ENCODE data around the gene PKIG.

DNA sequence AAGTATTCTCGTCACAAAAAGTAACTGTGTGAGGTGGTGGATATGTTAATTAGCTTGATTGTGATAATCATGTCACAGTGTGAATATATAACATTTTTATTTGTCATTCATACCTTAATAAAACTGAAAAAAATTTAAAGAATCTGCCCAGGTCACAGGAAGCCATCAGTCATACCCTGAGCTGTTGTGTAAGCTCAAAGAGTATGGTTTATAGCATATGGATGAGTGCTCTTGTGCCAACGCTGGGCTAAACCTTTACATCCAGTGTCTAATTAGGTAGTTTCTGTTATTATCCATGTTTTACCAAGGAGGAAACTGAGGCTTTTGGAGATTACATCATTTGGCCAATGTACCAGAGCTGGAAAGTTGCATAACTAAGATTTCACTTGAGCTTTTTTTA, 11.4 kb downstream of the PKIG start:
- TF ChIP-seq, protein P1, sequence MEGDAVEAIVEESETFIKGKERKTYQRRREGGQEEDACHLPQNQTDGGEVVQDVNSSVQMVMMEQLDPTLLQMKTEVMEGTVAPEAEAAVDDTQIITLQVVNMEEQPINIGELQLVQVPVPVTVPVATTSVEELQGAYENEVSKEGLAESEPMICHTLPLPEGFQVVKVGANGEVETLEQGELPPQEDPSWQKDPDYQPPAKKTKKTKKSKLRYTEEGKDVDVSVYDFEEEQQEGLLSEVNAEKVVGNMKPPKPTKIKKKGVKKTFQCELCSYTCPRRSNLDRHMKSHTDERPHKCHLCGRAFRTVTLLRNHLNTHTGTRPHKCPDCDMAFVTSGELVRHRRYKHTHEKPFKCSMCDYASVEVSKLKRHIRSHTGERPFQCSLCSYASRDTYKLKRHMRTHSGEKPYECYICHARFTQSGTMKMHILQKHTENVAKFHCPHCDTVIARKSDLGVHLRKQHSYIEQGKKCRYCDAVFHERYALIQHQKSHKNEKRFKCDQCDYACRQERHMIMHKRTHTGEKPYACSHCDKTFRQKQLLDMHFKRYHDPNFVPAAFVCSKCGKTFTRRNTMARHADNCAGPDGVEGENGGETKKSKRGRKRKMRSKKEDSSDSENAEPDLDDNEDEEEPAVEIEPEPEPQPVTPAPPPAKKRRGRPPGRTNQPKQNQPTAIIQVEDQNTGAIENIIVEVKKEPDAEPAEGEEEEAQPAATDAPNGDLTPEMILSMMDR (IDR thresholded peaks at IDR 0.05; ENCODE audit: insufficient read depth, low read length), result no peak
- TF ChIP-seq POLR2AphosphoS5 (IDR thresholded peaks at IDR 0.05; ENCODE audit: low read depth) (no peak), GABPA (IDR thresholded peaks at IDR 0.05; ENCODE audit: low read depth) (no peak)
- TF ChIP-seq, protein P2, sequence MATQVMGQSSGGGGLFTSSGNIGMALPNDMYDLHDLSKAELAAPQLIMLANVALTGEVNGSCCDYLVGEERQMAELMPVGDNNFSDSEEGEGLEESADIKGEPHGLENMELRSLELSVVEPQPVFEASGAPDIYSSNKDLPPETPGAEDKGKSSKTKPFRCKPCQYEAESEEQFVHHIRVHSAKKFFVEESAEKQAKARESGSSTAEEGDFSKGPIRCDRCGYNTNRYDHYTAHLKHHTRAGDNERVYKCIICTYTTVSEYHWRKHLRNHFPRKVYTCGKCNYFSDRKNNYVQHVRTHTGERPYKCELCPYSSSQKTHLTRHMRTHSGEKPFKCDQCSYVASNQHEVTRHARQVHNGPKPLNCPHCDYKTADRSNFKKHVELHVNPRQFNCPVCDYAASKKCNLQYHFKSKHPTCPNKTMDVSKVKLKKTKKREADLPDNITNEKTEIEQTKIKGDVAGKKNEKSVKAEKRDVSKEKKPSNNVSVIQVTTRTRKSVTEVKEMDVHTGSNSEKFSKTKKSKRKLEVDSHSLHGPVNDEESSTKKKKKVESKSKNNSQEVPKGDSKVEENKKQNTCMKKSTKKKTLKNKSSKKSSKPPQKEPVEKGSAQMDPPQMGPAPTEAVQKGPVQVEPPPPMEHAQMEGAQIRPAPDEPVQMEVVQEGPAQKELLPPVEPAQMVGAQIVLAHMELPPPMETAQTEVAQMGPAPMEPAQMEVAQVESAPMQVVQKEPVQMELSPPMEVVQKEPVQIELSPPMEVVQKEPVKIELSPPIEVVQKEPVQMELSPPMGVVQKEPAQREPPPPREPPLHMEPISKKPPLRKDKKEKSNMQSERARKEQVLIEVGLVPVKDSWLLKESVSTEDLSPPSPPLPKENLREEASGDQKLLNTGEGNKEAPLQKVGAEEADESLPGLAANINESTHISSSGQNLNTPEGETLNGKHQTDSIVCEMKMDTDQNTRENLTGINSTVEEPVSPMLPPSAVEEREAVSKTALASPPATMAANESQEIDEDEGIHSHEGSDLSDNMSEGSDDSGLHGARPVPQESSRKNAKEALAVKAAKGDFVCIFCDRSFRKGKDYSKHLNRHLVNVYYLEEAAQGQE (IDR thresholded peaks at IDR 0.05; ENCODE audit: insufficient replicate concordance, low read depth), result no peak

Data from HL-60 (cell line).